SK-N-MC (cell line): ENCODE results near the gene PCSK6.

Experiments
- EZH2 ChIP-seq: fragments of 200-600 bp; sonication (generic); IDR thresholded peaks from one replicate; pipeline ENCODE4 v1.6.1; 2017; ENCODE audit warnings: antibody characterized with exemption
- FOXP2 ChIP-seq: optimal IDR thresholded peaks from 2 replicates; pipeline ENCODE3; 2011; ENCODE audit warnings: mild to moderate bottlenecking, moderate library complexity; ENCODE audit not compliant: insufficient read depth; ENCODE audit errors: extremely low read length, control extremely low read depth
- POLR2AphosphoS5 ChIP-seq: IDR thresholded peaks from 2 replicates; pipeline ENCODE4 v1.6.1; 2012; ENCODE audit warnings: mild to moderate bottlenecking, low read depth, low read length, borderline replicate concordance

DNA sequence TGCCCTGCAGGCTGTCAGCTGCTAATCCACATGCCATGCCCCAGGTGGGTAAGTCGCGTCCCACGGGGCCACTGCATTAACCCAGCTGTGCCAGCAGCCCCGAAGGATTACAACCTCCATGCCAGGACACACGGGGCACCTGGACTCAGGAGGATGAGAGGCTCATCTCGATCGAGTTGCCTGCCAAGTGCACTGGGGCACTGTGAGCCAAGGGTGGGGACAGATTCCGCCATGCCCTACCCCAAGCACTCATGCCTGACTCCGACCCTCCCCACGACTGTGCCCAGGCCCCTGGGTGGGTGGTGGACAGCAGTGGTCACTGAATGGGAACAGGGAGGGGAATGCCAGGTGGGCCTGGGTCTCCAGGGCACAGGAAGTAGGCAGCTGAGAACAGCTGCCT lies 173.8 kb downstream of the PCSK6 start:
- TF ChIP-seq POLR2AphosphoS5 (no peak), EZH2 (no peak), FOXP2 (no peak)
